ENCODE data around the gene ABHD17B. TPM values are rescaled to one million over a fixed set of nuclear protein-coding genes. Genes with fewer than 3 reads are reported as not detected.

Gene ABHD17B
- total RNA-seq, 2 donors from 2014 or later: 15.3 to 24.6 TPM

DNA sequence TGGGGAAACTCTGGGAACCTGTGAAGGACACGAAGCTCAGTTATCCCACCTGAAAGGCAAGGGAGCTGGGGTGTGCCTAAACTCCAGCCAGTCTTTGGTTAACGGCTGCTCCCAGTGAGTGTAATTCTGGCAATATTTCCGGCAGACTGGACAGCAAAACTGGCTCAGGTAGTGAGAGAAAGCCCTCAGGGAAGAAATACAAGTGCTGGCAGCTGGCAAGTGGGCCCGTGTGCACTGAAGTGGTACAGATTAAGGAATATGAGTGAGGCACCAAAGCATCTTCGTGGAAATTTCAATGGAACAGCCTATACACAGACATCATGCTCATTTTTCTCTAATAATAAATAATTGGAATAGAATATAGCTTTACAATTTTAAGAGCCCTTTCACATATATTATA is 56.2 kb downstream of the ABHD17B start:
- no peak for DNase-seq (ENCODE audit: low spot score)
- H3K9me3 ChIP-seq: peaks cover 6% of the 10 kb centered on the region

DNA sequence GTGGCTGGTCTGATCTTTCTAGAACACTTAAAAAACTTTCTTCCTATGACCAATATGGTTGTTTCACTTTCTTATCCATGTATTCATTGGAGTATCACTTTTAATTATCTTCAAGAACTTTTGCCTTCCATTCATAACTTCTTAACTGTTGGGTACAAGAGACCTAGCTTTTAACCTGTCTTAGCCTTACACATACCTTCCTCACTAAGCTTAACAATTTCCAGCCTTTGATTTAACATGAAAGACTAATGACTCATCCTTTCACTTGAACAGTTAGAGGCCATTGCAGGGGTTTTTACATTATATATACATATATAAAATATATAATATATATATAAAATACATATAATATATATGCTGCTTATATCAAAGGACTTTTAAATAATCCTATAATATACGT is 57.9 kb downstream of the ABHD17B start:
- Histone ChIP-seq H3K4me3 (no peak overlapping the region), H3K9me3 (no peaks in the 10 kb centered on the region), H3K36me3 (no peaks in the 10 kb centered on the region), H3K27me3 (replicated peaks; ENCODE audit: insufficient read depth) (no peaks in the 10 kb centered on the region), H3K4me1 (ENCODE audit: control insufficient read depth in 1 of 2, low read depth in 2 of 2) (no peaks in the 10 kb centered on the region), H3K27ac (no peak overlapping the region)
- ATAC-seq (ENCODE audit: insufficient number of reproducible peaks, low FRiP score, low read depth): no peak
- DNase-seq (ENCODE audit: low spot score): no peak
- TF ChIP-seq, protein P1, sequence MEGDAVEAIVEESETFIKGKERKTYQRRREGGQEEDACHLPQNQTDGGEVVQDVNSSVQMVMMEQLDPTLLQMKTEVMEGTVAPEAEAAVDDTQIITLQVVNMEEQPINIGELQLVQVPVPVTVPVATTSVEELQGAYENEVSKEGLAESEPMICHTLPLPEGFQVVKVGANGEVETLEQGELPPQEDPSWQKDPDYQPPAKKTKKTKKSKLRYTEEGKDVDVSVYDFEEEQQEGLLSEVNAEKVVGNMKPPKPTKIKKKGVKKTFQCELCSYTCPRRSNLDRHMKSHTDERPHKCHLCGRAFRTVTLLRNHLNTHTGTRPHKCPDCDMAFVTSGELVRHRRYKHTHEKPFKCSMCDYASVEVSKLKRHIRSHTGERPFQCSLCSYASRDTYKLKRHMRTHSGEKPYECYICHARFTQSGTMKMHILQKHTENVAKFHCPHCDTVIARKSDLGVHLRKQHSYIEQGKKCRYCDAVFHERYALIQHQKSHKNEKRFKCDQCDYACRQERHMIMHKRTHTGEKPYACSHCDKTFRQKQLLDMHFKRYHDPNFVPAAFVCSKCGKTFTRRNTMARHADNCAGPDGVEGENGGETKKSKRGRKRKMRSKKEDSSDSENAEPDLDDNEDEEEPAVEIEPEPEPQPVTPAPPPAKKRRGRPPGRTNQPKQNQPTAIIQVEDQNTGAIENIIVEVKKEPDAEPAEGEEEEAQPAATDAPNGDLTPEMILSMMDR (IDR thresholded peaks at IDR 0.05): no peak

More for the DNA sequence above, 56.2 kb downstream of the ABHD17B start:
- TF ChIP-seq, protein P1 (IDR thresholded peaks at IDR 0.05): no peak
- ATAC-seq (ENCODE audit: insufficient number of reproducible peaks, low FRiP score, low read depth): no peak
- no peak overlapping the region for H3K4me3 ChIP-seq
- H3K27me3 ChIP-seq (replicated peaks; ENCODE audit: insufficient read depth): no peaks in the 10 kb centered on the region
- H3K4me1 ChIP-seq (ENCODE audit: control insufficient read depth in 1 of 2, low read depth in 2 of 2): no peaks in the 10 kb centered on the region
- H3K27ac ChIP-seq: no peak overlapping the region
- no peaks in the 10 kb centered on the region for H3K36me3 ChIP-seq

DNA sequence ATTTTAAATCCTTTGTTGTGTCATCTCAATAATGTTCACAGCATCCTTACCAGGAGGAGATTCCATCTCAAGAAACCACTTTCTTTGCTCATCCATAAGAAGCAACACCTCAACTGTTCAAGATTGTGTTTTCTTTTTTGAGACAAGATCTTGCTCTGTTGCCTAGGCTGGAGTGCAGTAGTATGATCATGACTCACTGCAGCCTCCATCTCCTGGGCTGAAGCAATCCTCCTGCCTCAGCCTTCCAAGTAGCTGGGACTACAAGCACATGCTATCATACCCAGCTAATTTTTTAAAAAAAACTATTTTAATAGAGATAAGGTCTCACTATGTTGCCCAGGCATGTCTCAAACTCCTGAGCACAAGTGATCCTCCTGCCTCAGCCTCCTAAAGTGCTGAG is 60.0 kb downstream of the ABHD17B start:
- no peaks in the 10 kb centered on the region for H3K36me3 ChIP-seq
- no peak for ATAC-seq (ENCODE audit: insufficient number of reproducible peaks, low FRiP score, low read depth)

DNA sequence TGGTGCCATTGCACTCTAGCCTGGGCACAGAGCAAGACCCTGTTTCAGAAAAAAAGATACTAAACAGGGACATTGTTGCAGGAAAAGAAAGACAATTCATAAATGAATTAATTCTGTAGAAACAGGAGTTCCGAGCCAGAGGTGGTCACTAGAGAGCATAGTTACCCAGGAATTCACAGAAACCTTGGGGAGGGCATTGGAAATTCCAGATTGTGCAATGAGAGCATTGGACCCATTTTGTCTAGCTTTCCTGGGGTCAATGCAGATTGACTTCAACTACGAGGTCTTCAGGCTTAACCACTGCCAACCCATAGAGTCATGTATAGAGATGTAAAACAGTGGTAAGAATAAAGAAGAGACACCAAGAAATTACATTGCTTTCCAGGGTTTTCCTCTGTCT is 63.1 kb downstream of the ABHD17B start:
- TF ChIP-seq, protein P1 (IDR thresholded peaks at IDR 0.05): no peak
- H3K27me3 ChIP-seq (replicated peaks; ENCODE audit: insufficient read depth): no peaks in the 10 kb centered on the region
- DNase-seq (ENCODE audit: low spot score): no peak

More for the DNA sequence above, 60.0 kb downstream of the ABHD17B start:
- TF ChIP-seq, protein P1 (IDR thresholded peaks at IDR 0.05): no peak
- DNase-seq (ENCODE audit: low spot score): no peak
- no peak overlapping the region for H3K4me3 ChIP-seq
- H3K27ac ChIP-seq: no peak overlapping the region
- H3K9me3 ChIP-seq: no peaks in the 10 kb centered on the region
- no peaks in the 10 kb centered on the region for H3K27me3 ChIP-seq (replicated peaks; ENCODE audit: insufficient read depth)
- H3K4me1 ChIP-seq (ENCODE audit: control insufficient read depth in 1 of 2, low read depth in 2 of 2): no peaks in the 10 kb centered on the region

DNA sequence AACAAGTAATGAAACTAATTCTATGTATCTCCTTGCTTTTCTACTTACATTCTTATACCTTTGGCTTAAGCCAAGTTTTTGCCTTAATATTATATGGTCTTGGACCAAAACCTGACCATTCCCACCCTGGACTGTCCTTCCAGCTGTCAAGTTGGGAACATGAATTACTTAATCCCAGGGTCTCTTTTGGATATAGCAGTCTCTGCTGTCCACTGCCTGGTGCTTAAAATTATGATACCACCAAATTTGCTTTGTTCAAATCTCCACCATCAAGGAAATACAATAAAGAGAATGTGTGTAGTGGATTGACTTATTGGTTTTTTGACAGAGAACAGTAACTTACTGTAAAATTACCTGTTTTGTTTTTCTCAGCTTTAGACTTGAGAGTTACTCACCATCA is 66.2 kb downstream of the ABHD17B start:
- DNase-seq (ENCODE audit: low spot score): no peak
- Histone ChIP-seq H3K27ac (no peak overlapping the region), H3K4me3 (no peak overlapping the region), H3K4me1 (ENCODE audit: control insufficient read depth in 1 of 2, low read depth in 2 of 2) (no peaks in the 10 kb centered on the region), H3K36me3 (no peaks in the 10 kb centered on the region), H3K9me3 (no peaks in the 10 kb centered on the region), H3K27me3 (replicated peaks; ENCODE audit: insufficient read depth) (no peaks in the 10 kb centered on the region)
- no peak for ATAC-seq (ENCODE audit: insufficient number of reproducible peaks, low FRiP score, low read depth)
- TF ChIP-seq, protein P1 (IDR thresholded peaks at IDR 0.05): no peak

More for the DNA sequence above, 63.1 kb downstream of the ABHD17B start:
- no peaks in the 10 kb centered on the region for H3K9me3 ChIP-seq
- no peaks in the 10 kb centered on the region for H3K4me1 ChIP-seq (ENCODE audit: control insufficient read depth in 1 of 2, low read depth in 2 of 2)
- no peaks in the 10 kb centered on the region for H3K36me3 ChIP-seq
- H3K27ac ChIP-seq: no peak overlapping the region
- H3K4me3 ChIP-seq: no peak overlapping the region
- ATAC-seq (ENCODE audit: insufficient number of reproducible peaks, low FRiP score, low read depth): no peak
